GM04504 (cell line): ENCODE results near the gene WIZ.
"Not testable (repeated sequence)": the region's sequence is repeated elsewhere in the genome, so short reads cannot be mapped to it uniquely, and the experiment has no call there.

Experiments
- DNase-seq: peaks from one replicate; pipeline ENCODE4 v3.0.0-alpha.2; 2012; ENCODE audit warnings: low read depth

WIZ gene

DNA sequence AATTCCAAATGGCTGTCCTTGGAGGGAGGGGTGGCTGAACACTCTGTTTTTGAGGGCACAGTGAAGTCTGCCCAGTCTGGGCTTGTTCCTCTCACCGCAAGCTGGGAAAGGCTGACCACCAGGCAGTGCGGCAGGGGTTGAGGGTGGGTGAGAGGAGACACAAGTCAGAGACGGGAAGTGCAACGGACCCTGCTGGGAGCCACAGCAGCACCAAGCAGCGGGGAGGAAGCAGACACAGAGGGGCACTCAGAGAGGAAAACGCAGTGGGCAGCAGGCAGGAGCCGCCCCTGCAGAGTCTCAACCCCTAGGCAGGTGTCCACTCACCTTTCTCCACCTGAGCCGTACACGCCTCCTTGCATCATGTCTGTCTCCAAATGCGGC lies 46.6 kb downstream of the WIZ start:
- no peak for DNase-seq

DNA sequence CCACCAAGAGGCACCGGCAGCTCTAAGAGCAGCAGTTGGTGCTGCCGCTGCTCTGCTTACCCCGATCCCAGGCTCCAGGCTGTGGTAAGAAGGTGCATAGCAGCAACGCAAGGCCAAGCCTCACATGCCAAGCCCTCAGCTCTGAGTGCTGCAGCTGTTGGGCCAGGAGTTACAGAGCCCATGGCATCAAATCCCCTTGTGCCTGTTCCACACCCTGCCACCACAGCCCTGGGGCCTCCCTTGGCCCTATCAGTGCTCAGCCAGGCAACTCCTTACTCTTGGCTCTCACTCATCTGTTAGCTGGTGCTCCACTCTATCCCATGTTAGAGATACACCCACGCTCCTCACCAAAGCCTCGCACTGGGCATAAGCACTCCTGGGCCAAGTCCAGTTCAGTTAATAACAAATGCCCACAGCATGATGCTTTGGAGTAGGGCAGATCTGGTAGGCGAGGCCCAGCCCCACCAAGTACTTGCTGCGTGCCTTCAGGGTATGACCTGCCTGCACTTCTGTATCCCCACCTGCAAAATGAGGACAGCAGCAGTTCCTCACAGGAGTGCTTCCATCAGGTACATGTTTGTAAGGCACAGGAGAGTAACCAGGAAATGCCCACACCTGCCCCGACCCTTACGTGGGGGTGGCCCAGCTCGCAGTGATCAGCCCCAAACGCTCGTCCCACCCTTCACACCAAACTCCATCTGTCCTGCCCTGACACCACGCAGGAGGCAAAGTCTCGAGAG lies 47.2 kb downstream of the WIZ start:
- DNase-seq, result no peak

DNA sequence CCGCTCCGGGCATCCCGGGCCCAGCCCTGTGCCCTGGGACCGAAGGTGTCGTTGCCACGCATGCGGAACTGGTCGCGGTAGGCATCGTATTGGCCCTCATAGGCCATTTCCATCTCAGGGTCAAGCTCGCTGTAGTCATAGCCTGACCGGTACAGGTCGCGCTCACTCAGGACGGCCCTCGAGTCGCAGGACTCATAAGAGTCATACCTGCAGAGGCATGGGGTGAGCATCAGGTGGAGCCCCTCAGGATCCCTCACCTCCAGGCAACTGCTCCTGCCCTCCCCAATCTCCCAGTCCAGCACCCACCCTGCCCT lies 48.4 kb downstream of the WIZ start:
- no peak for DNase-seq

DNA sequence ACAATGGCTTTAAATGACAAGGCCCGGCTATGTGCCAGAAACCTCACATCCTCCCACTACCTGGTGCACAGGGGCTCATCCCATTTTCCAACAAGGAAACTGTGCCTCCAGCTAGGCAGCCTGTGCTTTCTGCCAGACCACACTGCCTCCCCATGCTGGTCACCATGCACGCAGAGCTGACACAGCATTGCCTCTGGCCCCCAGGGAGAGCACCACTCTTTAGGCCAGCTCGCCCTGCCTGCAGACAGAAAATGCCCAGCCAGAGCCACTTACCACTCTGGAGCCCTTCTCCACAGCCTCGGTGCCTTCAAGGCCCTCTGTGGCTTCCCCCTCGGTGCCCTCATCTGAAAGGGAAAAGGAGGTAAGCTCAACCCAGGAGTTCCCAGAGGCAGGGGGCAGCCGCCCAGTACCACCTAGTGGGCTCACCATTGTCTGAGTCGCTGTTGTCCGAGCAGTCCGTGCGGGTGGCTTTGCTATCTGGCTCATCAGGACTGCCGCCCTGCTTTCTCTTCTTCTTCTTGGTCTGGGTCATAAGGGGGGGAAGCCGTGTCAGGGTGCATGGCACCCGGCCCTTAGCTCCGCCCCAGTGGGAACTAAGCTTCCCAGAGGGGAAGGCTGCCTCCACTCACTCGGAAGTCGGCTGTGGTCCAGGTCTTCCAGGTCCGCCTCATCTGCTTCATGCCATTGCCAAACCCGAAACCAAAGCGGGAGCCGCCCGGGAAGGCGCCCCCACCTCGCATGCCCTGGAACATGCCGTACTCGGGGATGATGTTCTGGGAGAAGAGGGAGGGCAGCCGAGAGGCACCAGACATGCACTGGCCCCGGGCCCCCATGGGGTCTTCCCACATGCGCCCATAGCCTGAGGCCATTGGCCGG lies 49.0 kb downstream of the WIZ start:
- no peak for DNase-seq

DNA sequence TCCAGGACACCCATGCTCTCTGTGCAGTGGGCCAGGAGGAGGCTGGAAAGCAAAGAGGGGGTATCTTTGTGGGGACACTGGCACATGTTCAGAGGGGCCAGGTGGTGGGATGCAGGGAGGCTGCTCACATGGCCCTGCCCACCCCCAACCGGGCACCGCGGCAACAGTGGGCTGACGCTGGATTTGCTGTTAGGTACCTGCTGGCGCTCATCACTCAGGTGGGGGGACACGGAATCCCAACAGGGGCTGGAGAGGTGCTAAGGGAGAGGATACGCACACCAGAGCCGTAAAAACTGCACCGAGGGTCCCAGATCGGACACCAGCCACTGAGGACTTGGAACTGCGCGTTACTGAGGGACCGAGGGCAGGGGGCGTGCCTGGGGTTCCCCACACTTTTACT lies 50.1 kb downstream of the WIZ start:
- DNase-seq, result no peak

DNA sequence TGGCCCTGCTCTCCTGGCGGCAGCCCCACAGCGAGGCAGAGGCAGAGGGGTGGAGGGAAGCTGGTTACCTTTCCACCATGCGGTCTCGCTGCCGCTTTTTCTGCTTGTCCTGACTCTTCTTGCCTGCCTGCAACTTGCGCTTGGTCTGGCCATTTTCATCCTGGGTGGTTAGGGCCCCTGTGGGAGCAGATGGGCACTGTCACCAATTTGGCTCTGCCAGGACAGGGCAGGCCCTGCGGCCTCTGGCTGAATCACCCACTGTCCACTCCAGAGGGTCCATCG lies 50.6 kb downstream of the WIZ start:
- no peak for DNase-seq

DNA sequence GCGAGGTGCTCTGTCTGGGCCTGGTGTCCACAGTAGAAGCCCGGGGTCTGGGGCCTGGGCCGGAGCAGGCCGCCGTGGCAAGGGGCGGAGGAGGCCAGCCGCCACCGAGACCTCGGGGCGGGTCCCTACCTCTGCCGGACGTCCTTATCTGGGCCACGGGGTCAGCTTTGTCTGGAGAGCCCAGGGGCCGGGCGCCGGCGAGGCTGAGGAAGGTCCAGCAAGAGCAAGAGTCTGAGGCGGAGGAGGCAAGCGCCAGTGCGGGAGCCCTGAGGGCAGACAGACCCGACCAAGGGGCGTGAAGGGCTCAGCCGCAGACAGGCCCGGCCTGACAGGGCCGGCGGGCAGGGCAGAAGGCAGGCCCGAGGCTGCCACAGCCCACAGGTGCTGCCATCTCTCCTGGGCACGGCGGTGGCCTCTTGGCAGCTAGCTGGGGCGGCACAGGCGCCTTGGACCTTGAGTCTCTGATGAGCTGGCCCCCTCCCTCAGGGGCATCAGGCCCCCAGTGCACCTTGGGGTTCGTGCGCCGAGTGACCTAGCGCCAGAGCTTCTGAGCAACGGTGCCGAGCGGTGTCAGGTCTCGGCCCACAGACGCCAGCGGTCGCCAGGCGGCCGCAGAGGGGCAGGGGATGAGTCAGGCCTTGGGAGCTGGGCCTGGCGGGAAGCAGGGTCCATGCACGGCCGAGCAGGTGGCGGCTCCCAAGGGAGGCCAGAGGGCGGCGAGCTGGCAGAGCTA lies 51.1 kb downstream of the WIZ start:
- no peak for DNase-seq

DNA sequence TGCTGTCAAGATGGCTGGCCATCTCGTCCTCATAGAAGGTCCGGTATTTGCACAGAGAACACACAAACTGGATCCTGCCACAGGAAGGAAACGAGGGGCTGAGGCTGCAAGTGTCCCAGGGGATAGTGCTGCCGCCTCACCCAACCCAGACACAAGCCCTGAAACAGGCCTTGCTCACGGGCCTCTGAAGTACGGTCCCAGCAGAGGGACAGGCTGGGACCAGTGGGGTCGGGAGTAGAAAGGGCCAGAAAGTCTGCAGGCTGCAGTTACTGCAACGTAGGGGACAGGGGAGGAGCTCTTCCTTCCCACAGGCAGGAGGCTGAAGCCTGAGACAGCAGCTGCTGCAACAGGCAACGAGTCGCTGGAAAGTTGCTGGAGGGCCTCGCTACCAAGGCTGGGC lies 52.0 kb downstream of the WIZ start:
- no peak for DNase-seq

DNA sequence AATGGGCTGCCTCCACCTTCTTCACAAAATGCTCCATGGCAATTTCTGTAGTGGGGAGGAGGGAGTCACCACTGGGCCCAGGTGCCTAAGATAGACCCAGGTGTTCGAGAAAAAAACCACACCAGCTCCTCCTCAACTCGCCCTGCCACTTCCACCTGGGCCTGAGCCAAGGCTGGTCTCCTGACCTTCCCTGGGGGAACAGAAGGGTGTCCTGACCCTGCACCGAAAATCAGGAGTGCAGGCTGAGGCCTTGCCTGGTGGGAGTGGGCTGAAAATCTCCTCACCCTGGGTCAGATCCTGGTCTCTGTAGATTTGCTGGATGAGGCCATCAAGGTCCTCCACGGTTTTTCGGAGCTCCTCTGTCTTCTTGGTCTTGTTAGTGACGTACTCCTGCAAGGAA lies 52.5 kb downstream of the WIZ start:
- DNase-seq, result no peak

DNA sequence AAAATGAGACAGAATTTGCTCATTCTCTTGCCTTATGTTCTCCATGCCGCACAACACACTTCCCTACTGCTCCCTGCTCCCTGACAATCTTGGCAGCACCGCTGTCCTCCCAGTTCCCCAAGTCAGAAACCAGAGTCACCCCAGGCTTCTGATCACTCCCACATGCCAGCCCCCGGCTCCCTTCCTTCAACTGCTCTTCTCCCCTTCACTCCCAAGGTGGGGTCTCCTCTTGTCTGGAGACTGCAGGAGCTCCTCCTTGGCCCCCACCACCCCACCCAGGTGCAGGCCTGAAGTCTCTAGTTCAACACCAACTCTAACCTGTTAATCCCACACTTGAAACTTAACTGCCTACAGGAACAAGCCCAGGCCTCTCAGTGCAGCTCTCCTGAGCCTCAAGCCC lies 53.3 kb downstream of the WIZ start:
- no peak for DNase-seq

DNA sequence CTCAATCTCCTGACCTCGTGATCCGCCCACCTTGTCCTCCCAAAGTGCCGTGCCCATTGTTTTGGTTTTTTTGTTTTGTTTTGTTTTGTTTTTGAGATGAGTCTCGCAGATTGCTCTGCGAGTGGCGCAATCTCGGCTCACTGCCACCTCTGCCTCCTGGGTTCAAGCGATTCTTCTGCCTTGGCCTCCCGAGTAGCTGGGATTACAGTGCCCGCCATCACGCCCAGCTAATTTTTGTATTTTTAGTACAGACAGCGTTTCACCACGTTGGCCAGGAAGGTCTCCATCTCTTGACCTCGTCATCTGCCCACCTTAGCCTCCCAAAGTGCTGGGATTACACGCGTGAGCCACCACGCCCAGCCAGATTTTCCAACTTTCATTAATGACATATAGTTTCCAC lies 54.5 kb downstream of the WIZ start:
- not testable (repeated sequence) for DNase-seq

DNA sequence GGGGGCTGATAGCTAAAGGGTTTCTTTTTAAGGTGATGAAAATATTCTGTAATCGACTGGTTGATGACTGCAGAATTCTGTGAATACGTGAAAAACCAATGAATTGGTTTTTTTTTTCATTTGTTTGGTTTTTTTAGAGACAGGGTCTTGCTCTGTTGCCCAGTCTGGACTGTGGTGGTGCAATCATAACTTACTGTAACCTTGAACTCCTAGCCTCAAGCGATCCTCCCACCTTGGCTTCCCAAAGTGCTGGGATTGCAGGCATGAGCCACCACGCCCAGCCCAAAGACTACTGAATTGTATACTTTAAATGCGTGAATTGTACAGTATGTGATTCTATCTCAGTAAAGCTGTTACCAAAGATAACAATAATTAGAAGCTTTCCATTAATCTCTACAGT lies 55.3 kb downstream of the WIZ start:
- DNase-seq, result no peak

DNA sequence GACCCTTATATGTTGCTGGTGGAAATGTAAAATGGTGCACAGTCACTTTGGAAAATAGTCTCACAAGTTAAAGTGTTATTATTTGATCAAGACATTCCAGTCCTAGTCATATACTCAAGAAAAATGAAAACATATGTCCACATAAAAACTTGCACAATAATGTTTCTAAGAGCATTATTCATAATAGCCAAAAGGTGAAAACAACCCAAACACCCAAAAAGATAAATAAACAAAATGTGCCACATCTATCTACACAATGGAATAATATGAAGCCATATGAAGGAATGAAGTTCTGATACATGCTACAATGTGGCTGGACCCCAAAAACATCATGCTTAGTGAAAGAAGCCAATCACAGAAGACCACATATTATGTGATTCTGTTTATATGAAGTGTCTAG lies 55.8 kb downstream of the WIZ start:
- peak; percentile 4 for DNase-seq

DNA sequence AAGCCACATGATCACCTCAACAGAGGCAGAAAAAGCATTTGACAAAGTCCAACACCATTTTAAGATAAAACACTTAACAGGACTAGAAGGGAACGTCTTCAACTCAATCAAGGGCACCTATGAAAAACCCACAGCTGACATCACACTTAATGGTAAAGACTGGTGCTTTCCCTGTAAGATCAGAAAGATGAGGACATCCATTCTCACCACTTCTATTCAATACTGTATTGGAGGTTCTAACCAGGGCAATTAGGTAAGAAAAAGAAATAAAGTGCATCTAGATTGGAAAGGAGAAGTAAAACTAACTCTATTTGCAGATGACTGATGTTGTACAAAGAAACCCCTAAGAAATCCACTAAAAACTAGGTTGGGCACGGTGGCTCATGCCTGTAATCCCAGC lies 58.9 kb downstream of the WIZ start:
- no peak for DNase-seq

DNA sequence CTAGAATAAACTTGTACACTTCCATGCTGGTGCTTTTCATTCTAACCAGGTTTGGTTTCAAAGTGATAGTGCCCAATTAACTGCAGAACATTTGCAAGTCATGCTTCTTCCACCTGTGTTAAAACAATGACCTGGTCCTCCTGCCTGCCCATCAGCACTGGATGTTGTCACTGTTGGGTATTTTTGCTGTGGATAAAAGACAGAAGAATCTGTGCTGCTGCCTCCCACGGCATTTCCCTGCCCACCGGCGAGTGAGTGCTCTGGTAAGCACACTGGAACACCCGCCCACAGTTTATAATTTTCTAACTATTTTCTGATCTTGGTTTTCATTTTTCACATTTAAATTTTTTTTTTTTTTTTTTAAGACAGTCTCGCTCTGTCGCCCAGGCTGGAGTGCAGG lies 67.9 kb downstream of the WIZ start:
- DNase-seq, result no peak

DNA sequence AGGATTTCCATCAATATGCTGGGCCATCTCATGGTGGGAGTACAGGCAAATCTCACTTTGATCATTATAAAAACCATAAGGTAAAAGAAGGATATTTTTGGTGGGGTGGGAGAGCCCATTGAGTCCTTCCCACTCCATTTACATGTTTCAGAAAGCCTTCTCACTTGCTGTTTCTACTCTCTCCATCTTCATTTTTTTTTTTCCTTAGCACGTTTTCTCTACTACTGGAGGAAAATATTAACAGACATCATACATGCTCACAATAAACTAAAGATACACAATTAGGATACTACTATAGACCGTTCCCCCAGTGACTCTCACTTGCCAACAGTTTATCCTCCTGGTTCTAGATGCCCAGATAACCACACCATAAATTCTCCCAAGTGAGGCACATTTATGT lies 68.3 kb downstream of the WIZ start:
- DNase-seq, result no peak

DNA sequence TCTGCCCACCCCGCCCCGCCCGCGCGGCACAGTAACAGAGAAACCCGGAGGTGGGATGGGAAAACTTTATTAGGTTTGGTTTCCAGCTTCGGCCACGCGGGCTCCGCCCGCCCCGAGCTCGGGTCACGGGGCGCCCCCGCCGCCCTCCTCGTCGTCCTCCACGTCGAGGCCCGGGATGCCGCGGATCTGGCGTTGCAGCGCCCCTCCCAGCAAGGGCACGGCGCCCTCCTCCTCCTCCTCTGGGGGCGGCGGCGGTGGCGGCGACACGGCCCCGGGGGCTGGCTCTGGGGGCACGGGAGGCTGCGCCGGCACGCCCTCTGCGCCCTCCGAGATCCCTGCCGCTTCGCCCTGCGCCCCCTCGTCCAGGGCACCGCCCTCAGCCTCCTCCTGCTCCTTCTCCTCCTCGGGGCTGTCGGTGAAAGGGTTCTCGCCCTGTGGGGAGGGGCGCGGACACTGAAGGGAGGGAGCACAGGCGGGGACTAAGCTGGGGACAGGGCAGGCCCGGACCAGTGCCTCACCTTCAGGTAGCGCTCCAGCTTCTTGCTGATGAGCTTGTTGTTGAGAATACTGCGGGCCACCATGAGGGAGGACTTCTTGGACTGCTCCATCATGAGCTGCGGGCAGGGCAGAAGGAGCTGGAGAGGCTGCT lies 69.6 kb downstream of the WIZ start:
- DNase-seq, result no peak

DNA sequence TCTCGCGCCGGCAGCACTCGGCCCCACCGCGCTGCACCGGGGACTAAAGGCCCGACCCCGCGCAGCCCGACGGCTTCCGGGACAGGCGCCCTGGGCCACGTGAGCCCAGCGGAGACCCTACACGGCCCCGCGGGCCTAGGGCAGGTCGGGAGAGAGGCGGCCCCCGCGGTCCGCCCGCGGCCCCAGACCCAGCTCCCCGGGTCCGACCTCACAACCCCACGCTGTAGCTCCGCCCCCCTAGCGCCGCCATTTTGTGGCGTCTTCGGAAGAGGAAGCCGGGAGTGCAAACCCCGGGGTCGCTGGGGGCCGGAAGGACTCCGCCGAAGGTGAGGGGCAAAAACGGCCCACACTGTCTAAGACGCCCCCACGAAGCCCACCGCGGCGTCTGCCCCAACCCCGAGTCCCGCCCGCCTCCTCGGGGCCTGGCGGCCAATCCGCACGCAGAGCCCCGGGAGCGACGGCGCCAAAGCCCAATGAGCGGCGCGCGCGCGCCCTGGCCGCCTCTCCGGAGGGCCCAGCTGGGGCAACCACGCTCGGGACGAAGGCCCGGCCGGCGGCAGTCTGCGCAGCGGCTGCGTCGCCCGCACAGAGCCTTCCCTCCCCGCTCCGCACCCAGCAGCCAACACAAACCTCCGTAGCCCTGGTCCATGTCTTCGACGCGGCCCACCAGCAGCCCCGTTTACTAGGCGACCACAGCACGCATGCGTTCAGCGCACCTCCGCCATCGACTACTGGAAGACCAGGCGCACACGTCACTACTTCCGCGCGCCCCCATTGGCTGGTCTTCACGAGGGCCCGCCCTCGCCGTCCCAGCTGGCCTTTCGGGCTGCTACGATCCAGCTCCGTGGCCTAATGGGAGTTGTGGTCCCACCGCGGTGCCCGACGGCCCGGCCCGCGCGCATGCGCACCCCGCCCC lies 70.4 kb downstream of the WIZ start, which contains the start of gene AKAP8:
Gene AKAP8, minus strand, starts transcription at position 705 of the 916 bp plus-strand sequence. Its CDS starts 56 bp downstream, at position 649.
- peak; percentile 96 for DNase-seq

DNA sequence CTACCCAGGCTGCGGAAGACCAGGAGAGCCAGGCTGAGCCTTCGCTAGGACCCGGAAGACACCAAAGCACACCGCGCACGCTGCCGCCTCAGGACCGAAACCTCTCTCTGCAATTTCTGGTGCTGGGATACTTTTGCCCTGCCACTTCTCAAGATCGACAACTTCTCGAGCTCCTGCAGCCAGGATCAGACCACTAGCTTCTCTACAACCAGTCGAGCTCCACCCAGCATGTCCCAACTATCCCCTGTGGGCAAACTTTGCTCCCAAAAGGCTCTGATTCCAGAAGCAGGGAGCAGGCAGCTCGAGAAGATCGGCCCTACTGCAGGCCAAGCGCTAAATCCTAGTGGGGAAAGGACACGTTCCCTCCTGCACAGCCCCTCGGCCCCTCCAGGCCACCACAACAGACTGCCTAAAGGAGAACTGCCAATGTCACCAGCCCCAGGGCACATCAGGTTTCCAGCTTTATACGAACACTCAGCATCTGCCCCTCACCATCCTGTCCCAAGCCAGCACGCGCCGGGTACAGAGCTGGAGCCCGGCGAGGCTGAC lies 71.1 kb downstream of the WIZ start:
- DNase-seq, result no peak

DNA sequence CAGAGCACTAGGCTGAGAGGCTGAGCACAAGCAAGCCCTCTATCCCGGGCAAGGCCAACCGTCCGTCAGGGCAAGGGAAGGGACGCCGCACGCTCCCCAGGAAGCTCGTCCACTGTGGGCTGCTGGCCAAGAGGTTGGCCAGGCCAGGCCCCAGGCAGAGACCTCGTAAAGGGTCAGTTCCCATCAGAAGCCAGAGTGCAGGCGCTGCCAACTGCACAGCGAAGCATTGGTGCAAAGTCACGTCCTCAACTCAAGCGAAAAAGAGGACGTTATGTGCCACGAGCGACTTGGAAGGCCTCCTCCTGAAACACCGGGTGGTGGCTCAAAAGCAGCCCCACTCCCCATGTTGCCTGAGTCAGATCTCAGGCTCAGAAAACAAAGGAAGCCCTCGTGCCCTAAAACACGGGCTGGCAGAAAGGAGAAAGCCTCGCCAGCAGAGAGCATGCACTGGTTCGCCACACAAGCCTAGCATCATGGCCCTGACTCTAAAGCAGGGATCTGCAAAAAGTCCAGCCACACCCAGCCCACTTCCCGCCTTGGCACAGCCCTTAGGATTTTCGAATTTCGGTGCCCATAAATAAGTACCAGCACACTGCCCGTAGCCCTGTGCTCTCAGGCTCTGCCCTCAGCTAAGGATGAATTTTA lies 74.8 kb downstream of the WIZ start:
- no peak for DNase-seq
